HG03196 (cell line): ENCODE results near the gene WDR64.
"Not testable (repeated sequence)": the region's sequence is repeated elsewhere in the genome, so short reads cannot be mapped to it uniquely, and the experiment has no call there.

Source experiments
- ATAC-seq: cut with Tn5 transposase; IDR thresholded peaks from one replicate; pipeline ENCODE4 v1.9.1; 2021; ENCODE audit not compliant: unreplicated experiment

The WDR64 gene

DNA sequence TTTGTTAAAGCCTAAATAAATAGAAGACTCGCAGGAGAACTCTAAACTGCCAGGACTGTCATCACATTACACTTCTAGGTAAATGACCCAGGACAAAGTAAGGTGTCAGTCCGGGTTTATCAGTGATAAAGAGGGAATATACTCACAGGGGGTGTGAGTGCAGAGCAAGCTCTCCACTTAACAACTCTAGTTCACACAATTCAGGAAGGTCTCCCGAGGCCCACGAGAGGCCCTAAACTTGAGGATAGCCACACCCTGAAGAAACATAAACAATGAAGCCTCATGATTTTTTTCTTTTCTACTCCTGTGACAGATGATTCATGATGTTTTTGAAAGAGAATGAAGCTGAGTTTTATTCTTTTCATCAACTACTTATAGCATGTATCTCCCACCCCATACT is 130.3 kb downstream of the WDR64 start:
- ATAC-seq = no peak

DNA sequence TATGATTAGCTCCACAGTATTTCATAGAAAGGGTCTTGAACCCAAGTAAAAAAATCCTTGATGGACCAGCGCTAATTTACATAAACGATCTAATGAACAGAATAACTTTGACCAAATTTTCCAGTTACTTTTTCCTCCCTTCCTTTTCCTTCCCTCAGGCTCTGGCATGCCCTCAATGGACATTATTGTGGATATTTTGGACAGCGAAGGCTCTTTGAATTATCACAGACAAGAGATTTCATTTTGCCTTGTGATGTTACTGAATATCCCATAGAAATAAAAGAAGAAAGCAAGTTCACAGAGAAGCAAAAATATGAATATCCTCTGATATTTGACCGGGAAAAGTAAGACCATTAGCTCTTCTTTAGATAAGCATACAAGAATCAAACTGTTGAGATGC is 135.6 kb downstream of the WDR64 start:
- no peak for ATAC-seq

DNA sequence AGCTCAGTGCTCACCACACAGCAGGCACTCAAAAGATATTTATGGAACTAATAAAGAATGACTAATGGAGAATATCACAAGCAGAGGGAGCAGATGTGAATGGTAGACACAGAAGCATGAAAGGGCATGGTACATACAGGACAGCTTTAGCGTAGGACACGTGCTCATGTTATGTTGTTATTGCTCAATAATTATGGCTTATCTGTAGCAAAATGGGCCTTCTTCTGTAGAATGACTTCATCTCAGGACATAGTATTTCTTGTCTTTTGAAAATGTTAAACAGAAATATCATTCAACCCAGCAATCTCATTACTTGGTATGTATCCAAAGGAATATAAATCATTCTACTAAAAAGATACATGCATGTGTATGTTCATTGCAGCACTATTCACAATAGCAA is 137.0 kb downstream of the WDR64 start:
- ATAC-seq = no peak

DNA sequence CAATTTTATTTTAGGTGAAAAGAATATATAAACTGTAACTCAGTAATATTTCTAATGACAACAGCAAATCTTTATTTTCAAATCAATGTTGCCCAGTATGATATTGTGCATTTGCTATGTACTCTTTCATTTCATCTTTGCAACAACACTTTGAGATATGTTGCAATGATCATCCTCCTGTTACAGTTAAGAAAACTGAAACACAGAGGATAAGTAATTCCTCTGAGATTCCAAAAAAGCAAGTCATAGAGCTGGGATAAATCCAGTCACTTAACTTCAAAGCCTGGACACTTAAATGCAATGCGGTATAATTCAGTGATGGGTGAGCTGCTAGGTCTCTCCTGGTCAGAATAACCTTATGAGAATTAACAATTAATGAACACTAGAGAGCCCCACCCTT is 147.3 kb downstream of the WDR64 start:
- no peak for ATAC-seq

DNA sequence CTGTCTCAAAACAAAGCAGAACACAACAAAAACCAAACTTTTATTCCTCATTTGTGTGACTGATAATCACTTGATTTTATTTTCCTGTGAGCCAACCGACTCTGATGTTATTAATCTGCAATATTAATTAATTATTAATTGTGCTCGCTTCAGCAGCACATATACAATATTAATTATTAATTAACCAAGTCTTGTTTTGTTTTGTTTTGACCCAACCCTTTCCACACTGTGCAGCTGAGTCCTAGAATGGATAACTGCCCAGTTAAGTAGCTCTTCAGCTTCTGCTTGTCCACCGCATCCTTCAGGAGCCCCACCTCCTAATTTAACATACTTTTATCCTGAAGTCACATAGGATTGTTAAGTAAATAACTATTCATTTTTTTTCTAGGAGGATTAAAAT is 148.6 kb downstream of the WDR64 start:
- ATAC-seq = no peak

DNA sequence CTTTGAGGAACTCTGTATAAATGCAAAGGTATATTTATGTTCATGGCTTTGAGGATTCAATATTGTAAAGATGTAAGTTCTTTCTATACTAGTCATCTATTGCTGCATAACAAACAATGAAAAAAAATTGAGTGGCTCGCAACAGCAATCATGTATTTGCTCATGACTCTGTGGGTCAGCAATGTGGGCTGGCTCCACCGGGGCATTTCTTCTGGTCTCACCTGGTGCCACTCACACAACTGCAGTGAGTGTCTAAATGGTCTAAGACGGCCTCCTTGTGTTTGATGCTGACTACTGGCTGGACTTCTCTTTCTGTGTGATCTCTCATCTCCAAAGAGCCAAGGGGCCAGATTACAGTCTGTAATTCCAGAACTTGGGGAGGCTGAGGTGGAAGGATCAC is 150.8 kb downstream of the WDR64 start:
- ATAC-seq = no peak

DNA sequence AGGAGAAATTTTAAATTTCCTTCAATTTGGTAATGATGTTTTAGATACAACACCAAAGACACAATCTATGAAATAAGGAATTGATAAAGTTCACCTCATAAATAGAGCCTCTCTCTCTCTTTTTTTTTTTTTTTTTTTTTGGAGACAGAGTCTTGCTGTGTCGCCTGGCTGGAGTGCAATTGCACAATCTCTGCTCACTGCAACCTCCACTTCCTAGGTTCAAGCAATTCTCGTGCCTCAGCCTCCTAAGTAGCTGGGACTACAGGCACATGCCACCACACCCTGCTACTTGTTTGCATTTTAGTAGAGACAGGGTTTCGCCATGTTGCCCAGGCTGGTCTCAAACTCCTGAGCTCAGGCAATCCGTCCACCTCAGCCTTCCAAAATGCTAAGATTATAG is 152.6 kb downstream of the WDR64 start:
- ATAC-seq = not testable (repeated sequence)

DNA sequence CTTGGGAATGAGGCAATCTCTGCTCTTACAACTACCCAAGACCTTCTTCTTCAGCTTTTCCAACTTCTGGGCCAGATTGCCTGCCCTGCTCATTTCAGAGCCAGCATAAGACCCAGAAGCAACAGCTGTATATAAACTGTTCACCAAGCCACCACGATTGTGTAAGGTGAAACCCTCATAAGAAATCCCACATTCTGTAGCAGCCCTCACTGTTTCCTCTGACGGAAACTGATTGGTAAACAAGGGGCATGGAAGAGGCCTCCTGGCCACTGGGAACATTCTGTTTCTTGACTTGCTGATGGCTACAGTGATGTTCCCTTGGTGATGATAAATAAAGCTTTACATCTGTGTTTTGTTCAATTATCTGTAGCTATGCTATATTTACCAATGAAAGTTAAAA is 156.2 kb downstream of the WDR64 start:
- ATAC-seq = no peak

DNA sequence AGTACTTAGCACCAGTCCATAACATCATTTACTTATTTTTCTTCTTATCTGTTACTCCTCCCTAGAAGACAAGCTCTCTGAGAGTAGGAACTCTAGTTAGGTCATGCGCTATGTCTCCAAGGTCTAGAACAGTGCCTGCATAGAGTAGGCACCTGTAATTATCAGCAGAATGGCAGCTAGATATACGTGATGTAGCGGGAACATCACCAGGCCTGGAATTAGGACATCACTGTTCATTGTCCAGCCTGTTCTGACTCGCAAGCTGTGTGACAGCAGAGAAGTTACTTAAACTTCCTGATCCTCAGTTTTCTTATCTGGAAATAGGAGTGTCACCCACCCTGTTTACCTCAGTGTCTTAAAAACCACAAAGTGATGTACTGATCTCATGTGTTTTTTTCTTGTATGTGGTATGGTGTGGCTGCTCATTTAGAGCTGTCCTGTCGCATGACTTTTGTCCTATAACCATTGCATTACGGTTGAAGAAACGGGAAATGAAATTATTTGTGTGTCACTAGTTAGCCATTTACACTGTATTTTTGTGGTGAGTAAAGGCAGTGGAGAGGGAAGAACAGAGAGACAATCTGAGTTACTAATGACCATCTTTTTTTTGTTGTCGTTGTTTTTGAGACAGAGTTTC is 158.8 kb downstream of the WDR64 start:
- ATAC-seq = peak; percentile 59

DNA sequence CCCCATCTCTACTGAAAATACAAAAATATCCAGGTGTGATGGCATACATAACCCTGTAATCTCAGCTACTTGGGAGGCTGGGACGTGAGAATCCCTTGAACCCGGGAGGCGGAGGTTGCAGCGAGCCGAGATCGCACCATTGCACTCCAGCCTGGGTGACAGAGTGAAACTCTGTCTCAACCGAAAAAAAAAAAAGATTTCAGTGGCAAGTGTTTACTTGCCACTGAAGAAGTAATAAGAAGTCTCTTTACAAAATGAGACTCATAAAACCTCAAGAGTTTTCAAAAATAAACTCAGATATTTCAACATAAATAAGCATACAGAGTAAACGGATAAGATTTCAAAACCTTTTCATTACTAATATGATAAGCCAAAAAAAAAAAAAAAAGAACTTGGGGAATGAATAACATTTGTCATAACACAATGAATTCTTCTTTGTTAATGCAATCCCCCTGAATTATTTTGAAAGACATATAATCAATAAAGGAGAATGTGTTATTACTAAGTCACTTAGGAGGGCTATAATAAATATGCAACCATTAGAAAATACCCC is 161.8 kb downstream of the WDR64 start:
- ATAC-seq = no peak

DNA sequence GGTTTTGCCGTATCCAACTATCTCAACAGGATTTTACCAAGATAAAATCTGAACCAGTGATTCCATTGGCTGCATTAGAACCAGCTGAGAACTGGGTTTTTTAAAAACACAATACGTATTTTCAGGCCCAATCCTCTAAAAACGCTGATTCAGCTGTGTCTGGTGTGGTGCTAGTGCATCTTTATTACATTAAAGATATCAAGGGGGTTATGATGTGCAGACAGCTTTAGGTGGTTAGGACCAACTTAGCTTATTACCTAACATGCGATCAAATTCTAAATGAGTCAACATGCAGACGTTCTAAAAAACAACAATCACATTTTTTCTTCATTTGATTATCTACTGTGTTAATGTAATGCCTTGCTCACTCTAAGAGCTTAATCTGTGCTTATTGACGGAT is 163.9 kb downstream of the WDR64 start:
- no peak for ATAC-seq

DNA sequence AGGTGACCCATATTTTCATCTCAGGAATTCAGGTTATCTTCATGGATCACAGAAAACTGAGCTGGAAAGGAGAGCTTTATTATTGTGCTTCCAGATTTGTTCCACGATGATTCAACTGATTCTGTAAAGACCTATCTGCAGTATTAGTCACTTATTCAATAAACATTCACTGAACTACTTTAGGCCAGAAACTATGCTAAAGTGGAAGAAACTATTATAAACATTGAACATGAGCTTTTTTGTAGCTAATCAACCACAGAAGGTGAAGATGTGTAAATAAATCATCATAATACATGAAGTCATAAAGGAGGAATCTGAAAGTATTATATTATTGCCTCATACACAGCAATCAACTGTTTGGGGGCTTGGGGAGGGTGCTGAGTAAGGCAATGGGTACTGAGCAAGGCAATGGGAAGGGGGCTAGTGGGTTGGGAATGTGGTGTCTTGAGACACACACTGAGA is 165.3 kb downstream of the WDR64 start:
- no peak for ATAC-seq

DNA sequence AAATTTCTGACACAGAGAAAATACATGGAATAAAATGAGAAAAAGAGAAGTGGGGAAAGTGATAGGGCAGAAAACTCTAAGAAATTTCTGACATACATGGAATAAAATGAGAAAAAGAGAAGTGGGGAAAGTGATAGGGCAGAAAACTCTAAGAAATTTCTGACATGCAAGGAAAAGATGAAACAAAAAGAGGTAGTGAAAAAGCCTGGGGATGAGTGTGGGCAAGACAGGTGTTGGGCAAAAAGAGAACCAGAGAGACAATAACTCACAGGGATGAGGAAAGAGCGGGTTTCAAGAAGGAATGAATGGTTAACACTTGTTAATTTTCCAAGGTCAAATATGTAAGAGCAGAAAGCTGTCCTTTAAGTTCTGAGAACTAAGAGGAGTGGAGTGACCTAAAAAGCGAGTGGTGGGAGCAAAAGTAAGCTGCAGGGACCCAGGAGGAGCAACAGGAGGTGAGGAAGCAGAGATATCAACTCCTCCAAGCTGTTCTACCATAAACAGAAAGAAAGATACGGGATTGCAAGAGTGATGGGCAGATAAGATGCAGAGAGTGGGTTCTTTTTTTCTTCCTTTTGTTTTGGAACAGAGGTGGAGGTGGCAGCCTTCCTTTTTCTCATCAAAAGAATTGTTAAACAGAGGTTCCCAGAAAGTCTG is 166.0 kb downstream of the WDR64 start:
- no peak for ATAC-seq

DNA sequence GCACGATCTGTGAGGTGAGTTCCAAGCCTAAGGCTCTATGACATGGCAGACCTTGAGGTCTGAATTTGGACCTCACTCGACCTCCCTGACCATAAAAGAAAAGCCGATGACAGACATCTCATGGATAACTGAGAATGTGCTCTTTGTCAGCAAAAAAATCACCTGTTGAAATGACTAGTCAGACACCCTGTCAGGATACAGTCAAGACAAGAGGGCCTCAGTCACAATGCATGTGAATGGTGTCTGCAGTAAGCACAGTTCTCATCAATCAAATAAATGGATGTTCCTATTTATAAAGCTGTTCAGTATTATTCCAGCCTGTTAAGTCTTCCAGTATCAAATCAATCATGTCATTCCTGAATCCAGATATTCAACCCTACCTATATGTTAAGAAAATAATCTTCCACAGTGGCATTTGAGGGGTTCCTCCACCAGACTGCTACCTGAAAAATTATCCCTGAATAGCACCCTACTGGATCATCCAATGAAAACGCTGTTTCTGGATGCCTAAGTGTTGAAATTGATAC is 167.3 kb downstream of the WDR64 start:
- ATAC-seq = no peak

DNA sequence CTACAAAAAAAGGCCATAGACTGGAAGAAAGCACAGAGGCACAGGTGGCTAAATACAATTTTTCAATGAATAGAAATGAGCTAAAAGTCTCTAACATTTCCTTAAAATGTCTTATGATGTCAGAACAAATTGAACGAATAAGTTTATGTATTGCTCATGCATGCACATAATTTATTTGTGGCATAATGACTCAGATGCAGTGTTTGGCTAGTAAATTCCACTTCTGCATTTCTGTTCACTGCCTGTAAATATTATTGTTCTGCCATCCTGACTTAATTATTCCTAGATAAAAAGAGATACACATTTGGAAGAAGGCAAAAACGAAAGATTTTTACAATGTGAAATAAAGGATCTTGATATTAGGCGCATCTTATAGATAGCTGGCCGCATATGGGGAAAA is 169.3 kb downstream of the WDR64 start:
- no peak for ATAC-seq

DNA sequence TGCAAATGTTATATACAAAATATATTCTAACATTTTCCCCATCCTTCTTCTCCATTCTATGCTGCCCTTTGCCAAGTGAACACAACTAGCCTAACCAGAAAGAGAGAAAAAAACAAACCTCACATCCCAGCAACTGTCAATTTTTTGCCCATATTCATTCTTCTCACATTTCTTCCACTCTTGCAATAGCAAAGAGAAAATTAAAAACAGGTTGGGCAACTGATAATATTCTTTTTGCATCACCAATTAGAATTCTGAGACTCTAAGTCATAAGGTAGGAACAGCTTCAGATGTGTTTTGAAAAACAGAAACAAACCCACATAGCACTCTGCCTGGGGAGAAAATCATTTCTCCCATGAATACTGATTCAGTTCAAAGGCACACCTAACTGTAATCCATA is 170.8 kb downstream of the WDR64 start:
- ATAC-seq = no peak

DNA sequence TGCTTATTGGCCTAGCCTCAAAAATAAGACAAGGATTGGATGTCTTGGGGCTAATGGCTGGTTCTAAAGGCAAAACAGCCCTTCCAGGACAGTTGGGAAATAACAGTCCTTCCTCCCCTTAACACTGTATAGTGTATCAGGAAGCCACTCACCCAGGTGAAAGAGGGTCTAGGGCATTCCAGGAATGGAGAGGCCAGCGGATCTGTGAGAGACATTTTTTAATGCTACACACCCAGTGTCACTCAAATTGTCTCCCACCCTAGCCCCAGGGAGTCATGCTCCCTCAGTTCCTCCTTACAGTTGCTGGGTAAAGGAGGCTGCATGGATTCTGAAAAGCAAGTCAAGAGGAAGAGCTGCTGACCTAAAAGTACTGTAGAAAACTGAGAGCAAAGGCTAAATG is 171.8 kb downstream of the WDR64 start:
- no peak for ATAC-seq

DNA sequence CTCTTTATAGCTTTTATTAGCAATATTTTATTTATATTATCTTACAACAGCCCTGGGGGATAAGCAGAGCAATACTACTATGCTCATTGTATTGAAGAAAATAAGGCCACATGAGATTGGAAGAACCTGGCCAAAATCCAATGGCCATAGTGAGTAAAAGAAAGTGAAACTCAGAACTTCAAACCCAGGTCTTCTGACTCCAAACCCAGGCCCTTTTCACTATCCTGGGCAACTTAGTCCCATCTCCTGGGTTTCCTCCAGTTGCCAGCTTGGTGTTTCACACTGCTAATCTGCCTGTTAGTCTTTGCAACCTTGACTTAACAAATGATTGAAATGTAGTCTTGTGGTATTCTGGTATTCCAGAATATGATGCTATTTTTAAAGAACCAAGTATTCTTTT is 173.5 kb downstream of the WDR64 start:
- ATAC-seq = no peak

DNA sequence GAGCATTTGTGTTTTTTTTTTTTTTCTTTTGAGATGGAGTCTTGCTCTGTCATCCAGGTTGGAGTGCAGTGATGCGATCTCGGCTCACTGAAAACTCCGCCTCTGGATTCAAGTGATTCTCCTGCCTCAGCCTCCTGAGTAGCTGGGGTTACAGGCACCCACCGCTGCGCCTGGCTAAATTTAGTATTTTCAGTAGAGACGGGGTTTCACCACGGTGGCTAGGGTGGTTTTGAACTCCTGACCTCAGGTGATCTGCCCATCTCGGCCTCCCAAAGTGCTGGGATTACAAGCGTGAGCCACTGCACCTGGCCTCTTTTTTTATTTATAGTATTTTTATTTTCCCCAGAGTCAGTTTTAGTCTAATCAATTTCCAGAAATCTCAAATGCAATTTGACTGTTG is 174.5 kb downstream of the WDR64 start:
- not testable (repeated sequence) for ATAC-seq

DNA sequence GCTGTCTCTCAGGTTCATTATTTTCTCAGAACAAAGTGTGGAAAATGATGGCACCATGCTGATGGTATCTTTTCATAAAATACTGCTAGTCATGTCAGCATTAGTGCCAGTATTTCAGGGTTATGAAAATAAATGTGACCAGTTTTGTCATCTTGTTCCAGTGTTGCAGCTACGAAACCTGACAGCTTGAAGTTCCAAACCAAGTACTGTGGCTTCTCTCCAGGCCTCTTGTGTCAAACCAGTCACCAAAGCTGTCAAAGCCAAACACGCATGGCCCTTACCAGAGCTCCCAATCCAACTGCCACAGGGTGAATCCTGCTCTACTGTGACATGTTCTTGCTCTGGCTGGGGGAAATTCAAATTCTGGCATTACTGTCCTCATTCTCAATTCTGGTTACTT is 175.2 kb downstream of the WDR64 start:
- ATAC-seq = no peak

DNA sequence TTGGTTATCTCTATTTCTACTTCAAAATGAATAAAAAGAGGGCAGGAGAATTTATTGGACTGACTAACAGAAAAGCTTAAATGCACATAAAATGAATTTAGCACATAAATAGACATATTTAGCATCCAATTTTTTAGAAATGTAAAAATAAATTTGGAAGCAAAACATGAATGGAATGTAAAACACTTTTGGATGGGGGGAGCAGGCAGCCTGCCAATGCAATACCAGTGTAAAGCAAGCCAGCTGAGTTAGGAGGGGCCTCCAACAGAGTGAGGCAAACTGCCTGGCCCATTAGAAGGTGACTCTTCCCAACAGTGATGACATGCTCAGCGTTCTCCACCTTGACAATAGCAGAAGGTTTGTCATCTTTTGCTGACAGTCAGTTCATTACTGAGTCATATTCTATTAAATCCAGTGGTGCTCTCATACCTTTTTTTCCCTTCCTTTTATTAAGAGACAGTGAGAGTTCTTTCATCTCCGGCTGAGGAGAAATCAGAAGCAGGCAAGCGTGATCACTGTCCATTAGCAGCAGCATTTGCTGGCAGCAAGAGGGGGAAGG is 176.5 kb downstream of the WDR64 start:
- no peak for ATAC-seq

DNA sequence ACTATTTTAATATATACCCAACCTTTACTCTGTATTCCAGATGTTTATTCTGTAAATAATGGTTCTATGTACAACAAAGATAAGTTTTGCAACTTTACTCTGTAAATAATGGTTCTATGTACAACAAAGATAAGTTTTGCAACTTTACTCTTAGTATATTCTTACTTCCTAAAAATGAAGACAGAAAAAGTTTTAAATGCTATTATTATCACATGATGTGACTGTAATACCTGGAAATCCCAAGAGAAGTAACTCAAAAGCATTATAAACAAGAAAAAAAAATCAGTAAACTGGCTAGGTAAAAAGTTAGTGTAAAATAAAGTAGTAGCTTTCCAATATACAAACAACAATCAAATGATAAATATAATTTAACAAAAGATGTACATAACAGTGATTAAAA is 177.4 kb downstream of the WDR64 start:
- no peak for ATAC-seq
